ENCODE data around the gene STK36. TPM values are rescaled to one million over a fixed set of nuclear protein-coding genes. Genes with fewer than 3 reads are reported as not detected.

Gene STK36
- total RNA-seq, 2 experiments from 2014 or later, result 9.7 to 21.1 TPM

GRCh38 chr2:218720048-218721041 lies 48.5 kb downstream of the STK36 start:
- peaks cover 64% of the 10 kb centered on the region for H3K36me3 ChIP-seq (ENCODE audit: insufficient read depth, low read length)
- no peak overlapping the region for H3K27ac ChIP-seq (ENCODE audit: low read depth, low read length, poor library complexity, severe bottlenecking)
- CTCF ChIA-PET (ENCODE audit: unreplicated experiment), result no interaction called here
- no peaks in the 10 kb centered on the region for H3K4me1 ChIP-seq (ENCODE audit: insufficient read depth, low read length, poor library complexity, severe bottlenecking)
- H3K4me2 ChIP-seq (ENCODE audit: low read length), result no peak overlapping the region
- H2AFZ ChIP-seq (ENCODE audit: low read length), result no peak overlapping the region
- no peak for DNase-seq (ENCODE audit: low spot score)
- no TSS peak for BruUV-seq (replicated peaks)
- TF ChIP-seq CTCF (conservative IDR thresholded peaks at IDR 0.05; ENCODE audit: low read length) (no peak), EZH2phosphoT487 (IDR thresholded peaks at IDR 0.05; ENCODE audit: borderline replicate concordance, low read depth, low read length) (no peak)
- H3K79me2 ChIP-seq (ENCODE audit: insufficient read depth, low read depth, low read length), result peaks cover 61% of the 10 kb centered on the region
- H3K4me3 ChIP-seq (ENCODE audit: low read depth, low read length, poor library complexity, severe bottlenecking), result no peak overlapping the region
- intact Hi-C loops (cut with micrococcal nuclease; ENCODE audit: unreplicated experiment), result no loop called here
- H3K9me2 ChIP-seq (ENCODE audit: insufficient read depth, low read length), result no peaks in the 10 kb centered on the region
- H4K20me1 ChIP-seq (ENCODE audit: insufficient read depth, low read length), result no peaks in the 10 kb centered on the region
- POLR2A ChIA-PET, result interaction anchor here (0.6 to 0.9 kb wide), 3 partner anchors 9 to 160 kb away, joined by 4 to 5 read pairs (median 4); partner anchors contain the start of gene TTLL4
- peaks cover 4% of the 10 kb centered on the region; the same call in 1 of the 2 replicates for H3K9me3 ChIP-seq (ENCODE audit: low read length)

- BruUV-seq (replicated peaks), result no TSS peak
- no peak overlapping the region for H3K4me3 ChIP-seq (ENCODE audit: low read depth, low read length, poor library complexity, severe bottlenecking)
- TF ChIP-seq EZH2phosphoT487 (IDR thresholded peaks at IDR 0.05; ENCODE audit: borderline replicate concordance, low read depth, low read length) (no peak), CTCF (conservative IDR thresholded peaks at IDR 0.05; ENCODE audit: low read length) (no peak)
These were observed 49.6 kb downstream of the STK36 start for GRCh38 chr2:218721488-218721887.

More at GRCh38 chr2:218721488-218721887, 49.6 kb downstream of the STK36 start:
- CTCF ChIA-PET (ENCODE audit: unreplicated experiment), result no interaction called here
- H3K9me3 ChIP-seq (ENCODE audit: low read length), result peaks cover 15% of the 10 kb centered on the region; the same call in 1 of the 2 replicates
- POLR2A ChIA-PET, result interaction anchor here (0.5 to 1.4 kb wide), 4 partner anchors 10 to 464 kb away, joined by 3 to 8 read pairs (median 4); partner anchors contain the start of gene TTLL4
- H4K20me1 ChIP-seq (ENCODE audit: insufficient read depth, low read length), result no peaks in the 10 kb centered on the region
- no peak for DNase-seq (ENCODE audit: low spot score)
- H3K79me2 ChIP-seq (ENCODE audit: insufficient read depth, low read depth, low read length), result peaks cover 65% of the 10 kb centered on the region
- no peaks in the 10 kb centered on the region for H3K4me1 ChIP-seq (ENCODE audit: insufficient read depth, low read length, poor library complexity, severe bottlenecking)
- H3K4me2 ChIP-seq (ENCODE audit: low read length), result no peak overlapping the region
- H3K9me2 ChIP-seq (ENCODE audit: insufficient read depth, low read length), result no peaks in the 10 kb centered on the region
- H3K36me3 ChIP-seq (ENCODE audit: insufficient read depth, low read length), result peaks cover 65% of the 10 kb centered on the region
- no peak overlapping the region for H2AFZ ChIP-seq (ENCODE audit: low read length)
- intact Hi-C loops (cut with micrococcal nuclease; ENCODE audit: unreplicated experiment), result no loop called here
- no peak overlapping the region for H3K27ac ChIP-seq (ENCODE audit: low read depth, low read length, poor library complexity, severe bottlenecking)
